Esophagus (tissue), 2 donors: ENCODE data around the gene ERN1. TPM values are rescaled to one million over a fixed set of nuclear protein-coding genes. Genes with fewer than 3 reads are reported as not detected.
"Not testable (repeated sequence)": the region's sequence is repeated elsewhere in the genome, so short reads cannot be mapped to it uniquely, and the experiment has no call there.

Experiments
- H3K27ac ChIP-seq, 2 donors: one replicate each; pipeline ENCODE4 v1.5.1; 2013; ENCODE audit warnings: low read depth in 2 of 2, mild to moderate bottlenecking in 2 of 2, inconsistent platforms in 1 of 2, low read length in 1 of 2, moderate library complexity in 1 of 2
- H3K27me3 ChIP-seq, 2 donors: one replicate each; pipeline ENCODE4 v1.6.1; 2013; ENCODE audit warnings: low read length in 2 of 2, control low read depth in 1 of 2, mild to moderate bottlenecking in 1 of 2; ENCODE audit not compliant: insufficient read depth in 2 of 2, control insufficient read depth in 1 of 2
- H3K36me3 ChIP-seq, 2 donors: one replicate each; pipeline ENCODE4 v1.6.1; 2013; ENCODE audit warnings: low read length in 1 of 2; ENCODE audit not compliant: control insufficient read depth in 2 of 2, insufficient read depth in 2 of 2
- H3K4me1 ChIP-seq, 2 donors: one replicate each; pipeline ENCODE4 v1.6.1; 2013; ENCODE audit warnings: low read length in 1 of 2; ENCODE audit not compliant: control insufficient read depth in 2 of 2, insufficient read depth in 2 of 2
- H3K4me3 ChIP-seq, 2 donors: one replicate each; pipeline ENCODE4 v1.5.1; 2013; ENCODE audit warnings: low read length in 2 of 2, mild to moderate bottlenecking in 2 of 2, low read depth in 1 of 2, moderate library complexity in 1 of 2
- H3K9me3 ChIP-seq, 2 donors: one replicate each; pipeline ENCODE4 v1.6.1; 2013; ENCODE audit warnings: mild to moderate bottlenecking in 2 of 2, low read depth in 1 of 2, low read length in 1 of 2, moderate library complexity in 1 of 2; ENCODE audit not compliant: control insufficient read depth in 2 of 2, insufficient read depth in 1 of 2
- WGBS, 2 donors: extraction: QIAGEN DNeasy Blood & Tissue Kit; methylation state at CpG; one replicate each; pipeline ENCODE4 v1.1.7; 2013; 5-methylcytosine and 5-hydroxymethylcytosine counted together
- polyA plus RNA-seq, 2 donors: library from polyadenylated mRNA; stranded (reverse); fragments of 200-250 nt; gene quantifications; one replicate each; pipeline ENCODE4 v1.2.3, GENCODE V29; 2013
- donor health status: healthy with polysubstance abuse.
- donor health status: Bipolar disorder and iron deficiency.

ERN1 gene
- polyA plus RNA-seq, 2 donors = 4.5 TPM

- Histone ChIP-seq H3K4me1 (no peaks in the 10 kb centered on the region), H3K27me3 (no peaks in the 10 kb centered on the region), H3K9me3 (no peaks in the 10 kb centered on the region), H3K27ac (no peak overlapping the region), H3K4me3 (no peak overlapping the region), H3K36me3 (peaks cover 0 to 2% of the 10 kb centered on the region in 2 donors)
- 76 to 84% methylated on average over 4 of the region's 4 CpGs for WGBS, 2 donors
Measured at GRCh38 chr17:64032081-64032480, 97.9 kb downstream of the ERN1 start.

DNA sequence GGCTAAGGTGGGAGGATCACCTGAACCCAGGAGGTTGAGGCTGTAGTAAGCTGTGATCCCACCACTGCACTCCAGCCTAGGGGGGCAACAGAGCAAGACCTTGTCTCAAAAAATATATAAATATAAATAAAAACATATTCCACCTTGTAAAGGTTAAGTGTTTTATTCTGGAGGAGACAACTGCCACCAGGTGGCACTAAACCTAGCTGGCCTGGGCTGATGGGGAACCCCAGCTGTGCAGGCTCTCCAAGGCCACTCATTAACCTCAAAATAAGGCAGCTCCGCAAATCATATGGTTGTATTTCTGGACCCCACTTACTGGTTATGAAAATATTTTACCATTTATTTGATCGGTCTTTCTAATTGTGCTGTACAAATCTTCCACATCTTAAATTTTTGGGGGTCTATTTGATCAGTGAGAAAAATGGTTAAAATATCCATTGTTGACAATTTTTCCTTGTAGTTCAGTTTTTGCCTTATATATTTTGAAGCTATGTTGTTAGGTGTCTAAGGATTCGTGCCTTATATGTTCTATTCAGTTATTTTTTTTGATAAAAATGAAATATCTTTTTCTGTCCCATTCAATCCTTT is 101.0 kb downstream of the ERN1 start:
- Histone ChIP-seq H3K36me3 (no peaks in the 10 kb centered on the region), H3K9me3 (no peaks in the 10 kb centered on the region), H3K27ac (no peak overlapping the region), H3K4me1 (peaks cover 0 to 7% of the 10 kb centered on the region in 2 donors), H3K27me3 (no peaks in the 10 kb centered on the region), H3K4me3 (no peak overlapping the region)
- WGBS, 2 donors = 11 to 17% methylated on average over 3 of the region's 3 CpGs

GRCh38 chr17:64025732-64026294 is 104.1 kb downstream of the ERN1 start:
- Histone ChIP-seq H3K36me3 (no peaks in the 10 kb centered on the region), H3K27me3 (no peaks in the 10 kb centered on the region), H3K4me1 (peaks cover 0 to 7% of the 10 kb centered on the region in 2 donors), H3K27ac (peak overlapping the region in 1 of 2 donors; percentile 29), H3K9me3 (no peaks in the 10 kb centered on the region), H3K4me3 (no peak overlapping the region)
- WGBS, 2 donors = 2 to 3% methylated on average over 21 of the region's 21 CpGs

GRCh38 chr17:64024781-64025731 is 104.9 kb downstream of the ERN1 start:
- Histone ChIP-seq H3K9me3 (no peaks in the 10 kb centered on the region), H3K27ac (peak overlapping the region in 1 of 2 donors; percentile 29), H3K4me1 (peaks cover 0 to 7% of the 10 kb centered on the region in 2 donors), H3K27me3 (no peaks in the 10 kb centered on the region), H3K4me3 (no peak overlapping the region), H3K36me3 (no peaks in the 10 kb centered on the region)
- 58% methylated on average over 19 of the region's 19 CpGs for WGBS, 2 donors

DNA sequence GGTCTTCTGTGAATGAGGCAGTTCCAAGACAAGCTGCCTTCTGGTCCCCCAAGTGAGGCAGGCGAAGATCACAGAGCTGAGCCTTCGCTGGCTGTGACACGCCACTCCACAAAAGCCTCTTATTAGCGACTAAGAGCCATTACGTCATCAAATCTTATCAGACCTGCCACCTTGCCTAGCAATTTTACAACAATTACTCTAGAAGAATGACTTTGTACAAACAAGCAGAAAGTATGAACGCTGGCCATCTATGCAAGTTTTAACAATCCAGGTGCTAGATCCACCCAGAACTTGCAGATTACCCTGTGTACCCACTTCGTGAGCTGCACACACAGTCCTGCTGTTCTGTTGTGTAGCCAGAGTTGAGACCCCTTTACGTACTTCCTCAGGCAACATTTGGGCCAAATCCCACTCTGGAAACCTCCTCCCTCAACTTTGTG is 105.7 kb downstream of the ERN1 start:
- H3K27ac ChIP-seq = no peak overlapping the region
- H3K4me3 ChIP-seq = no peak overlapping the region
- H3K27me3 ChIP-seq = no peaks in the 10 kb centered on the region
- H3K4me1 ChIP-seq = peaks cover 0 to 7% of the 10 kb centered on the region in 2 donors
- no peaks in the 10 kb centered on the region for H3K9me3 ChIP-seq
- no peaks in the 10 kb centered on the region for H3K36me3 ChIP-seq
- WGBS, 2 donors = 60 to 70% methylated on average over 8 of the region's 8 CpGs

DNA sequence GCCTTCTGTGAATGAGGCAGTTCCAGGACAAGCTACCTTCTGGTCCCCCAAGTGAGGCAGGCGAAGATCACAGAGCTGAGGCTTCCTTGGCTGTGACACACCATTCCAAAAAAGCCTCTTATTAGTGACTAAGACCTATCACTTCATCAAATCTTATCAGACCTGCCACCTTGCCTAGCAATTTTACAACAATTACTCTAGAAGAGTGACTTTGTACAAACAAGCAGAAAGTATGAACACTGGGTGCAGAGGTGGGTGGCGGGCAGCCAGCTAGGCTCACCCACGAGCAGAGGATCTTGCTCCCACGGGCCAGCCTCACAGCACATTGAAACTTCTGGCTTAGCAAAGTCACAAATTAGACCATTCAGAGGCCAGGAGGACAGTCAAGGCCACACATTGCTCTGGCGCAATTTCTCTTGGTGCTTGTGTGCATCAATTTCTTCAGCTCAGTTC is 107.3 kb downstream of the ERN1 start:
- Histone ChIP-seq H3K4me3 (no peak overlapping the region), H3K27ac (no peak overlapping the region), H3K27me3 (no peaks in the 10 kb centered on the region), H3K4me1 (peaks cover 0 to 7% of the 10 kb centered on the region in 2 donors), H3K9me3 (no peaks in the 10 kb centered on the region), H3K36me3 (no peaks in the 10 kb centered on the region)
- whole genome bisulfite sequencing, 2 donors = 69 to 75% methylated on average over 5 of the region's 5 CpGs

GRCh38 chr17:64020056-64020766 is 109.7 kb downstream of the ERN1 start, which contains the start of gene ICAM2:
Gene ICAM2, minus strand, starts transcription at chr17:64020633. Its CDS starts 13,942 bp downstream, at chr17:64006691.
- WGBS, 2 donors = 17 to 20% methylated on average over 23 of the region's 23 CpGs
- Histone ChIP-seq H3K4me1 (no peaks in the 10 kb centered on the region), H3K27me3 (no peaks in the 10 kb centered on the region), H3K4me3 (peak within 1 kb of the TSS; percentile 8 to 37), H3K9me3 (no peaks in the 10 kb centered on the region), H3K27ac (peak within 1 kb of the TSS; percentile 69 to 70), H3K36me3 (no peaks in the 10 kb centered on the region)

- not testable (repeated sequence) for H3K36me3 ChIP-seq, H3K4me1 ChIP-seq, H3K4me3 ChIP-seq, H3K9me3 ChIP-seq, H3K27me3 ChIP-seq
- H3K27ac ChIP-seq = peak overlapping the region in 1 of 2 donors; percentile 69
- WGBS, 2 donors = 74 to 77% methylated on average over 9 of the region's 9 CpGs
Measured at GRCh38 chr17:64019551-64019961, 110.4 kb downstream of the ERN1 start.

GRCh38 chr17:64017381-64017980 is 112.5 kb downstream of the ERN1 start:
- Histone ChIP-seq H3K36me3 (no peaks in the 10 kb centered on the region), H3K27me3 (no peaks in the 10 kb centered on the region), H3K4me1 (no peaks in the 10 kb centered on the region), H3K4me3 (no peak overlapping the region), H3K27ac (no peak overlapping the region), H3K9me3 (no peaks in the 10 kb centered on the region)
- 72 to 75% methylated on average over 2 of the region's 2 CpGs for WGBS, 2 donors
